ENCODE results near the gene GJA9. TPM values are rescaled to one million over a fixed set of nuclear protein-coding genes. Genes with fewer than 3 reads are reported as not detected.

GJA9 gene
- total and polyA plus RNA-seq, 2 of the 4 experiments (the other 2 are of a cell fraction): not detected

GRCh38 chr1:38929476-38929875, 48.1 kb upstream of the GJA9 start:
- no peaks in the 10 kb centered on the region; the same call in 1 of the 2 replicates for H3K9me1 ChIP-seq (ENCODE audit: insufficient read depth, low read length)
- H2BK20ac ChIP-seq (ENCODE audit: low read depth, low read length): no peak overlapping the region
- H3K23ac ChIP-seq (ENCODE audit: low read depth, low read length): no peak overlapping the region
- H3K79me1 ChIP-seq (ENCODE audit: low read depth in 1 of 2, low read length in 2 of 2): no peaks in the 10 kb centered on the region
- H2AFZ ChIP-seq (replicated peaks; ENCODE audit: low read length, poor library complexity): peak overlapping the region; percentile 39
- no peaks in the 10 kb centered on the region for H3K36me3 ChIP-seq (ENCODE audit: control insufficient read depth, insufficient read depth, low read length)
- intact Hi-C loops (cut with micrococcal nuclease): no loop called here
- no peak overlapping the region for H3K18ac ChIP-seq (ENCODE audit: low read depth, low read length)
- ChIA-PET POLR2A (ENCODE audit: unreplicated experiment) (no interaction called here), CTCF (interaction anchor here (1.0 kb wide), 1 partner anchor 11 kb away, joined by 3 read pairs; no protein-coding TSS in a partner anchor)
- no peak overlapping the region for H4K91ac ChIP-seq (ENCODE audit: insufficient read depth, low read depth, low read length)
- H2AK5ac ChIP-seq (ENCODE audit: low read depth, low read length): no peak overlapping the region
- BruUV-seq (replicated peaks): no TSS peak
- no peak overlapping the region for H4K5ac ChIP-seq (ENCODE audit: low read depth, low read length)
- H3K4ac ChIP-seq (ENCODE audit: low read depth, low read length): no peak overlapping the region
- peak; percentile 35 for ATAC-seq (ENCODE audit: low read depth)
- DNase-seq: no peak
- H2AK9ac ChIP-seq (replicated peaks; ENCODE audit: low read depth, low read length, poor library complexity): no peak overlapping the region
- dilution Hi-C loops (cut with HindIII; ENCODE audit: low sequenced_read_pairs, unreplicated experiment): no loop called here
- no CpG with 5 or more reads among the region's 6 CpGs for WGBS, 2 experiments (ENCODE audit: extremely low coverage in 2 of 2, insufficient read length in 1 of 2)
- H2BK15ac ChIP-seq (ENCODE audit: low read depth, low read length): no peak overlapping the region
- peaks cover 4% of the 10 kb centered on the region; the same call in 1 of the 2 replicates for H3K4me1 ChIP-seq (ENCODE audit: control insufficient read depth, insufficient read depth, low read length)
- H3K4me2 ChIP-seq (ENCODE audit: low read depth, low read length): no peak overlapping the region
- no peaks in the 10 kb centered on the region for H4K20me1 ChIP-seq (ENCODE audit: insufficient read depth, low read length)
- no peaks in the 10 kb centered on the region for H3K27me3 ChIP-seq (ENCODE audit: control insufficient read depth, insufficient read depth, low read length)
- H3K56ac ChIP-seq (ENCODE audit: extremely low read depth, insufficient read depth, low read length): no peak overlapping the region
- H3K9me3 ChIP-seq (ENCODE audit: control insufficient read depth, insufficient read depth, low read length): no peaks in the 10 kb centered on the region
- TF ChIP-seq CEBPB (IDR thresholded peaks at IDR 0.05; ENCODE audit: low read depth, low read length) (no peak), RFX5 (IDR thresholded peaks at IDR 0.05; ENCODE audit: low read depth, low read length) (no peak), CHD1 (IDR thresholded peaks at IDR 0.05; ENCODE audit: low read depth, low read length) (no peak), MAFK (IDR thresholded peaks at IDR 0.05; ENCODE audit: low read depth, low read length) (no peak), MXI1 (IDR thresholded peaks at IDR 0.05; ENCODE audit: borderline replicate concordance, low read depth, low read length) (no peak), NFE2L2 (IDR thresholded peaks at IDR 0.05; ENCODE audit: low read depth, low read length) (no peak), MAZ (IDR thresholded peaks at IDR 0.05; ENCODE audit: borderline replicate concordance, low read depth, low read length) (no peak)
- H3K4me3 ChIP-seq (ENCODE audit: insufficient read depth, low read depth, low read length): no peak overlapping the region
- H2BK120ac ChIP-seq (ENCODE audit: low read depth, low read length): no peak overlapping the region
- H3K9ac ChIP-seq (ENCODE audit: low read depth, low read length): no peak overlapping the region
- in situ Hi-C loops (cut with MboI; ENCODE audit: low sequenced_read_pairs): no loop called here
- H3K14ac ChIP-seq (replicated peaks; ENCODE audit: low read depth, low read length): no peak overlapping the region
- no peak overlapping the region for H3K27ac ChIP-seq (ENCODE audit: insufficient read depth, low read length)
- H4K8ac ChIP-seq (ENCODE audit: low read depth in 2 of 2, low read length in 2 of 2): no peak overlapping the region
- H2BK5ac ChIP-seq (ENCODE audit: low read depth, low read length, poor library complexity, severe bottlenecking): no peak overlapping the region
